HG03060 (cell line): Measurements from ENCODE around the gene EBF4.

ENCODE experiments used
- ATAC-seq: cut with Tn5 transposase; IDR thresholded peaks from one replicate; pipeline ENCODE4 v1.9.1; 2021; ENCODE audit warnings: low read depth, moderate number of reproducible peaks; ENCODE audit not compliant: unreplicated experiment

Gene EBF4

GRCh38 chr20:2698912-2699311 lies 6.3 kb downstream of the EBF4 start:
- no peak for ATAC-seq

DNA sequence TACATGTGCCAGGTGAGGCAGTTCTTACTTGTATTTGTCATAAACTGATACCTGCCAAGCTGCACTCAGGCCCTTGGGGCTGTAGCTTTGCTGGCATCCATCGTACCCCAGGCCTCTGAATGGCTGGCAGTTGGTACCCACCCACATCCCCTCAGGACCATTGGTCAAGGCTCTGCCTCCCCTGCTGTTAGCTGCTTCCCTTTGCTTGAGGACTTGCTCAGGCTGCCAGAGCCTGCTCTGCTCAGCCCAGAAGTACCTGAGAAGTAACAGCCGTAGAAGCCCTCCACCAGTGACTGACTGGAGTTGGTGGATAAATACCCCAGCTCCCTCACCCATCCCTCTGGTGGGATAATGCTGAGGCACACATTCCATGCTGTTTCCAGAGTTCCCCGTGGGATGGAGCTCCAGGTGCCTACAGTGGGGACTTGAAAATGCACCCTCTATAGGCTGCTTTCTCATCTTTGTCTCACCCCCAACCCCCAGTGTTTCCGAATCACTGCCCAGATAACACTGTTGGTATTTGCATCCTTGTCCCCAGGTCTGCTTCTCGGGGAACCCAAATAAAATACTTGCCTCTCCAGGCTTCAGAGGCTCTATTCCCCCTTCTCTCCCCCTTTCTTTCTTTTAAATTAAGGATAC lies 7.3 kb downstream of the EBF4 start:
- no peak for ATAC-seq

DNA sequence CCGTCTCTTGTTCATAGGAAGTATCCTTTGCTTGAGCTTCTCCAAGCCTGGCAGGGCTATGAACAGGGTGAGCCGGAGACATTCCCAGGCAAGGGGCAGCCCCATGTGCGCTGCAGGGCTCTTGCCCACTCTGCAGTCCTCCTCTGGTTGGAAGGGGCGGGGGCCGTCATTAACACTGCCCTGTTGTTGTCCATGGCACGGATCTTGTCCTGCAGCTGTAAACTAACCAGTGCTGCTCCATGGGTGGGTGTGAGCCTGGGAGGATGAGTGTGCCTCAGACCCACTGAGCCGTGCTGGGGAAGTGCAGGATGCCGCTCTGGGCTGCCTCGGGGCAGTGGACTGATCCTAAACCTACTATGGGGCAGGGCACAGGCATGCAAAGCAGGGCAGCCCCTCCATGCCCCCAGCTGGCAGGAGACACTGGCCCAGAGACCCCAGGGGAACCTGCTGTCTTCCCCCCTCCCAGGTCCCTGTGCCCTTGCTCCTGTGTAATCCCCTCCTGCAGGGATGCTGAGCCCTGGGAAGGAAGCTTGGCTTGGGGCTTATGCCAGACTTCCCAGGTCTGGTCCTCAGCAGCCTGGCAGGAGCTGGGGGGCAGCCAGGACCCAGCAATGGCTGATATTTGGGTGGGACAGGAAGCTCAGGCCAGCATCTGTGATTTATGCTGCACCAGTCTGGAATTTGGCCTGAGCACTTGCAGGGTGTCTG lies 8.5 kb downstream of the EBF4 start:
- ATAC-seq = no peak

DNA sequence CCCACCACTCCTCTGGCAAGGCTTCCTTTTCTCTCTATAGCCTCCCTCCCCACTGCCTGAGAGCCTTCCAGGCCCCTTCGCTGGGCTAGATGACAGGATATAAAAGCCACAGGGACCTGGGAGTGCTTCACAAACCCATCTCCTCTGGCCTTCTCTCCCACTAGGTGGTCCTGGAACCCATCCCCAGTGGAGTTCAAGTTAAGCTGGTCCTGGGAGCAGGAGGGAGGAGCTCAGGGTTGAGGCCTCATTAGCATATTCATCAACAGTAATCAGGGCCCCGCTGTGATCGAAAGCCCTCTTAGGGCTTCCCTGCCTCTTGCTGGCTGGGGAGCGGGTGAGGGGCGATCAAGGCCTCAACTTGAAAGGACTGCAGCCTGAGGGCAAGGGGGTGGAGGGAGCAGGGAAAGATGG lies 9.1 kb downstream of the EBF4 start:
- ATAC-seq = no peak

GRCh38 chr20:2703716-2704475 lies 11.3 kb downstream of the EBF4 start:
- ATAC-seq = no peak

DNA sequence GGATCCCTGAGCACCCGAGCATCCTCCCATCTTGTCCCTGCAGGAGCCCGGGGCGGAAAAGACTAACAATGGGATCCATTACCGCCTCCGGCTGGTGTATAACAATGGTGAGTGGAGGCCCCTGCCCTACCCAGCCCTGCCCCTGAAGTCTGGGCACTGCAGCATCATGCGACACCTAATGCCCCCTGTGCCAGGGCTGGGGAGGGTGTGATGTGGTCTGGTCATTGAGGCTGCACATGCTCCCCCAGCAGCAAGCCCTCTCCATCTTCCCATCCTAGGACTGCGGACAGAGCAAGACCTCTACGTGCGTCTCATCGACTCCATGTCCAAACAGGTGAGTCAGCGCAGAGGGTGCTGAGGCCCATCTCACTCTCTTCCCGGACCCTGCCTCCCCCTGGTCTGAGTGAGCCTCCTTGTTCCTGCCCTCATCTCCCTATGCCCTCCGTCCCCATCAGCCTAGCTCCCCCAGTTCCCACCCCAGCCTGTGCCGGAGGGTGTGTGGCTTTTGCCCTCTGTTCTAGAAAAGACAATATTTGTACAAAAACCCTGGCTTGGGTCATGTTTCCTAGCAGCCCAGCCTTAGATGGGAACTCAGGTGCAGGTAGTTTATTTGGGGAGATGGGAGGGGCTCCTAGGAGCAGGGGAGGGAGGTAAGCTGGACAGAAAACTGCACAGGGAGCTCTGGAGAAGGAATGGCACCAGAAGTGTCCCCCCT lies 13.5 kb downstream of the EBF4 start:
- ATAC-seq = no peak

DNA sequence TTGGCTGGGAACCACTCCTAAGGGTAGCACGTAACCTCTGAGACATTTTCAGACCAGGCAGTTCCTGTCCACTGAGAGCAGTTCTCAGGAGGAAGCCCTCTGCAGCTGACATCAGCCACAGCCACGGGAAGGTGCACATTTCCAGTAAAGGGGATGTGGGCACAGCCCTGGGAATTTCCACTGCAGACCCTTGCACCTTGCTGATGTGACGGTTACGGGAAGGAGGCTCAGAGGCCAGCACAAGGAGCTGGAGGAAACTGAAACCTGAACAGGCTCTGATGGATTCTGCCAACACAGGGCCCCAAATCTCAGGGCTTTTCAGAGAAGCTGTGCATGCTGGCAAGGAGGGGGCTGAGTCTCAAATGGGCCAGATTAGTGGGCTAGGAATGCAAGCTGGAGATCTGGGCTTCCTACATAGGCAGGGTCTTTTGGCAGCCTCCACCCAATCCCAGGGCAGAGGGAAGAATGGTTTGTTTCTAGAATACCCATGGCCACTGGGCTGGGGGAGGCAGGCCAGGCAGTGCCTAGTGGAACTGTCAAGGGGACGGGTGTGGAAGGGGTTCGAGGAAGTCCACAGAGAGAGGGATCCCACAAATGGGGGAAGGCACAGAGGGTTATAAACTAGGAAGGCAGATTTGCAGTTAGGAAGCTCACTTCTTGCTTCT lies 14.2 kb downstream of the EBF4 start:
- ATAC-seq = no peak

- no peak for ATAC-seq
Observed at GRCh38 chr20:2707353-2708072, 14.9 kb downstream of the EBF4 start.

- no peak for ATAC-seq
Observed at GRCh38 chr20:2708073-2708415, 15.5 kb downstream of the EBF4 start.

DNA sequence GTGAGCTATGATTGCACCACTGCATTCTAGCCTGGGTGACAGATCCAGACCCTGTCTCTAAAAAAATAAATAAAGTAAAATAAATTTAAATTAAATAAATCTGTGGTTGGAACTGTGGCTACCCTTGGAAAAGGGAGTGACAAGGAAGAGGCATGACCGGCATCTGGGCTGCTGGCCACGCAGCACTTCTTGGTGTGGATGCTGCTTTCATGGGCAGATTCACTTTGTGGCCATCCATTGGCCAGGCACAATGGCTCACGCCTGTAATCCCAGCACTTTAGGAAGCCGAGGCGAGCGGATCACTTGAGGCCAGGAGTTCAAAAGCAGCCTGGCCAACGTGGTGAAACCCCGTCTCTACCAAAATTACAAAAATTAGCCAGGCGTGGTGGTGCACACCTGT lies 16.1 kb downstream of the EBF4 start:
- no peak for ATAC-seq

GRCh38 chr20:2709205-2709981 lies 16.8 kb downstream of the EBF4 start:
- no peak for ATAC-seq

DNA sequence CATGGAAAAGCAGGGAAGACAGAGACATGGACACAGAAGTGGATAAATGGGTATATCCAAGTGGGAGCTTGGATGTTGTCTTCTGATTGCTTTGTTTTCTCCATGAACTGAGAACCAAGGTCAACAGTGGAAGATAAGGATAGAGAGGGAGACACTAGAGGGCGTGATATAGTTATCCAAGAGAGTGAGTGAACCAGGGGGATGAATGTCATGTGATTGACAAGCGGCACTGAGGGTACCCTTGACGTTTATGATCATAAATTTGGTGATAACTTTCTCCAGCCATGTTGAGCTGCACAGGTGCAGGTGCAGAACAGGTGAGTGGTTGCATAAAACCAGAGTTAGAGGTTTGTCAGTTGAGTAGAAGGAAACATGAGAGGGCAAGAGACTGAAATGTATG lies 20.7 kb downstream of the EBF4 start:
- no peak for ATAC-seq

GRCh38 chr20:2729251-2729713 lies 36.7 kb downstream of the EBF4 start:
- ATAC-seq = no peak

GRCh38 chr20:2729791-2730190 lies 37.2 kb downstream of the EBF4 start:
- ATAC-seq = no peak

- ATAC-seq = no peak
Observed at GRCh38 chr20:2734899-2735298, 42.3 kb downstream of the EBF4 start.

GRCh38 chr20:2736441-2736840 lies 43.9 kb downstream of the EBF4 start:
- no peak for ATAC-seq

GRCh38 chr20:2738331-2739041 lies 45.9 kb downstream of the EBF4 start:
- no peak for ATAC-seq

- ATAC-seq = no peak
Observed at GRCh38 chr20:2739042-2739398, 46.4 kb downstream of the EBF4 start.

DNA sequence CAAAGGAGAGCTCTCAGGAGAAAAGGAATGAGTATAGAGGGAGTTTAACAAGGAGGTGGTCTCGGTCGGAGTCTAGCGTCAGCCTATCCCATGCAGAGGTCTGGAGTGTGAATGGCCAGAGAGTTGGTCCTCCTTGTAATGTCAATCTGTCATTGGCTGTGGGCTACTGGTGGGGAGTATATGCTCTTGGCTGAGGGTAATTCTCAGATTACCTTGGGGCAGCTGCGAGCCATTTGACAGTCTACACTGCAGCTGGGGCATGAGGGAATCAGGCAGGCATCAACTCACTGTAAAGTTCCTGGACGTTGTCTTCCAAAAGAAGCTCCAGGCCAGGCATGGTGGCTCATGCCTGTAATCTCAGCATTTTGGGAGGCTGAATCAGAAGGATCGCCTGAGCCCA lies 48.1 kb downstream of the EBF4 start:
- ATAC-seq = no peak
